GM19025 (cell line): ENCODE results near the gene STIL.
"Not testable (repeated sequence)": the region's sequence is repeated elsewhere in the genome, so short reads cannot be mapped to it uniquely, and the experiment has no call there.

ENCODE experiments used
- ATAC-seq: cut with Tn5 transposase; IDR thresholded peaks from one replicate; pipeline ENCODE4 v1.9.1; 2021; ENCODE audit warnings: mild to moderate bottlenecking, low read depth, moderate library complexity; ENCODE audit not compliant: unreplicated experiment

STIL gene

DNA sequence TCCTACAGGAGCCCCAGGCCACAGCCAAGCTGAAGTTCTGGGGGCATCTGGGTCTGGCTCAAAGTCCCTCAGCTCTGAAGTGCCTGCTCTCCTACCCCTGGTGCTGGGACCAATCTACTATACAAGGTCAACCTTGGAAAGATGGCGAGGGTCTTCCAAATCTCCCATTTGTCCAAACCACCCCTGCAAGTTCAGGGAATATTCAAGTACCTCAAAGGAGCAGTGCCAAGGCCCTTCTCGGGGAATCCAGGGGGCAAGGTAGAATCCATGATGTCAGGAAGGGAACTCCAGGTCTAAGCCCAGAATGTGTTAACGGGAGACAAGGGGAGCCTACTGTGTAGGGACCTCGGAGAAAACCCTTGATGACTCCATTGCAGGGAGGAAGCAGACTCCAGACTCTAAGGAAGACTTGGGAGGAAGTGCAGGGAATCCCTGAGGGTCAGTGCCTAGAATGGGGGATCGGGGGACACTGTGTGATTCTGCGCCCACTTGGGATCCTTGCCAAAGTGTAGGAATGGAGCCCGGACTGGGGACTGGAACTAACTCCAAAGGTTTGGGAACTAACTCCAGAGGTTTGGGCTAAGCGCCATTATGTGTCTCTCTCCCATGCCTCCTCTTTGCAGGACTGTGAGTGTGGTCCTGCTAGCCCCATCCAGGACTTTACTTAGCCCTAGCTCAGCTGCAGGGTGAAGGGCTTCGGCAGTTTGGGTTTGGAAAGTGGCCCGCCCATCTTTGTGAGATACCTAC is 90.6 kb downstream of the STIL start:
- ATAC-seq, result no peak

DNA sequence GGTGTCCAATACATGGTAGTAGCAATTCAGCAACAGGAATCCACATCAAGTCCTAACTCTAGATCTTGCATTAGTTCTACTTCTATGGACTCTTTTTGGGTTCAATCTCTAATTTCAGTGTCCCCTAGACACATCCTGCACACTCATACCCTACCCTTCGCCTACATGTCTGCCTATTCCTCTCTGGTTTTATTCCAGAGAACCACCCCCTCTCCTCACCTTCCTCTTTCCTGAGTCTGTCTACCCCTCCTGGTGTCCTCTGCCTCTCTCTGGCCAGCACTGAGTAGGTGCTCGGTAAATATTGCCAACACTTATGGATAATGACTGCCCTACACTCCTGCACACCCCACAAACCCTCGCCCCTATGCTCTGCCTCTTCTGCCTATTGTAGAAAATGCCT is 91.5 kb downstream of the STIL start:
- no peak for ATAC-seq

DNA sequence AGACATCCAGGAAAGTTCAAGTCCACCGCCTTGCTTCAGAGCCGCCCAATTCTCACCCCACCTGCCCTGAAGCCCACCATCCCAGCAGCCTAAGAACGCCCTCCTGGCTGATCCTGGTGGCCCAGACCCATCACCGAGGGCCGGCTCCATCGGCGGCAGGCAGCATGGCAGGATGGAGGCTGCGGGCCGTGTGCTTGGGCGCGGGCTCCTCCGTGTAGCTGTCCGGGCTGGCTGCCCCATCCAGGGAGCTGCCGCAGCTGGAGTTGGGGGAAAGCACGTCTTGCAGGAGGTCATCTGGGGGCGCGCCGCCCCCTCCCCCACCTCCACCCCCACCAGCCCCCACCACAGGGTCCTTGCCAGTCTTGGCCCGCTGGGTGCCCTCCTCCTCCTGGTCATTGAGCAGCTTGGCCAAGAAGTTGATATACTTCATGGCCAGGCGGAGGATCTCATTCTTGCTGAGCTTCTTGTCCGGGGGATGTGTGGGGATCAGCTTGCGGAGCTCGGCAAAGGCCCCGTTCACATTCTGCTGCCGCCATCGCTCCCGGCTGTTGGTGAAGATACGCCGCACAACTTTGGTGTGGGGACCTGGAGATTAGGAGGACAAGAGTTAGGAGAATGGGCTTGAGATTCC is 94.2 kb downstream of the STIL start:
- no peak for ATAC-seq

DNA sequence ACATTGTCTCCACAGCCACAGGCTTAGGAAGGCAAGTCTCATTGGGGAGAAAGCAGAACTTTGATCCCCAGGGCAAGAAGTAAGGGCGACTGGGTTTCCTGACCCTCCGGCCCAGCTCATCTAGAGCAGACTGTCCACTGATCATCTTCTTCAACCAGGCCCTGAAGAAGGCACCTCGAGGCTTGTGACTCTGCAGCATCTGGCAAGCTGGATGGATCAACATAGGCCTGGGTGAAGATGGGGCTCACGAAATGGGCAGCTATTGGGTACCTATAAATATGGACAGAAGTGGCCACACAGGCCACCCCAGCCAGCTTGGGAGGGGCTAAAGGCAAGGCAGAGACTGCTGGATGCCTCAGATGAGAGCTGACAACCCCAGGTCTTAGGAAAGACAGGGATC is 94.9 kb downstream of the STIL start:
- ATAC-seq, result no peak

DNA sequence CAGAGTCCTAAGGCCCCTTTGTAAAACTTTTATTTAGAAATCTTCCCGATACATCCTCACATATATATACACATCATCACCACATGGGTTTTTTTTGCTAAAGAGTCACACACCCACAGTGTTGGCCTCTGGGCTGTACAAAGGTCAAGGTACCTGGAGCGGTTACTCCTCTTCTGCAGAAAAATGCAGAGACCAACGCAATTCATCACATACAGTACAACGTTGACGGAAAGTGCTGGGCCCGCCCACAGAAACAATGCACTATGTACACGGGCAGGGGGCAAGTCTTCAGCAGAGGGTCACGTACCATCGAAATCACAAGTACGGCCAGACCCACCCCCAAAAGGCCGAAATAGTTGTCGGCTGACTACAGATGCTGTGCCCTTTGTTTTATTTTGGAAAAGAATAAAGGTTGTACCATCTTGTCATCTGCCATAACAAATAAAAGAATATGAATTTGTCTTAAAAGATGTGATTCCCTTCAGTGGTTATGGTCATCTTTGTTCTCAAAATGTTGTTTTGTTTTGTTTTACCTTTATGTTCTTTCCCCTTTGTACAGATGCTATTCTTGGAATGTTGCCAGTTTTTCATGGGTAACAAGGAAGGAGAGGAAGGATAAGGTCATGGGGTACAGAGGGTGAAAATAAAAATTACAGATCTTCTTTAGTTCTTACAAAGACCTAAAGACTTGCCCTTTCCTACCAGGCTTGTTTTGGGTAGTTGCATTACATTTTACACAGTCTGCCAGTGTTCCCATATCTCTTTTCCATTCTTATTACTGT is 97.5 kb downstream of the STIL start:
- ATAC-seq, result no peak

DNA sequence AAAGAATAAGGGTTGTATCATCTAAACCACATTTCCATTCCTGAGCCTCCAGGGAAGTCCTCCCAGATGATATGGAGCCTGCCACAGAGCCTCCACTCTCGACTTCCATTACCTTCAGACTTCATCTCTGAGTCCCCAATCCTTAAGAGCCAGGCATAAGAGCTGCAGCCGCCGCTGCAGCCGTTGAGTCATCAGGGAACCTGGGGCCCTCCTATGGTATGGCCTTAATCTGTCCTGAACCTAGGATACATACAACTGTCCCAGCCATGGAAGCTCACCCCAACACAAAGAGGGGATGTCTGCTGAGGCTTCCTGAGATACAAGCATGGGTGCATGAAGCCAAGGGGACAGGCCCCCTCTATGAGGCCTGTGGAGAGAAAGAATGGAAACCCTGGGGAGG is 98.2 kb downstream of the STIL start:
- no peak for ATAC-seq

DNA sequence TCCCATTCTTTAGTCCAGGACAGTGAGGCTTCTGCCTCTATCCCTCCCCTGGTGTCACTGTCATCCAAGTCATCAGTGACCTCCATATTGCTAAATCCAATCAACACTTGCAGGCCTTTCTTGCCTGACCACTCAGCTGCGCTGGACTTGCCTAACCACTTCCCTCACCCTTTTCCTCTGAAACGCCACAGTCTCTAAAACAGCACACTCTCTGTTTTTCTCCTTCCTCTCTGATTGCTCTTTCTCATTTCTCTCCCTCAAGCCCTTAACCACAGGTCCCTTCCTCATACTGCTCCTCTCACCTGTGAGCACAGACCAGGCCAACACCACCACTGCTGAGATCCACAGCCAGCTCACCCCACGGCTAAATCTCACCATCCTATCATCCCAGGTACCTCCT is 99.4 kb downstream of the STIL start:
- no peak for ATAC-seq

DNA sequence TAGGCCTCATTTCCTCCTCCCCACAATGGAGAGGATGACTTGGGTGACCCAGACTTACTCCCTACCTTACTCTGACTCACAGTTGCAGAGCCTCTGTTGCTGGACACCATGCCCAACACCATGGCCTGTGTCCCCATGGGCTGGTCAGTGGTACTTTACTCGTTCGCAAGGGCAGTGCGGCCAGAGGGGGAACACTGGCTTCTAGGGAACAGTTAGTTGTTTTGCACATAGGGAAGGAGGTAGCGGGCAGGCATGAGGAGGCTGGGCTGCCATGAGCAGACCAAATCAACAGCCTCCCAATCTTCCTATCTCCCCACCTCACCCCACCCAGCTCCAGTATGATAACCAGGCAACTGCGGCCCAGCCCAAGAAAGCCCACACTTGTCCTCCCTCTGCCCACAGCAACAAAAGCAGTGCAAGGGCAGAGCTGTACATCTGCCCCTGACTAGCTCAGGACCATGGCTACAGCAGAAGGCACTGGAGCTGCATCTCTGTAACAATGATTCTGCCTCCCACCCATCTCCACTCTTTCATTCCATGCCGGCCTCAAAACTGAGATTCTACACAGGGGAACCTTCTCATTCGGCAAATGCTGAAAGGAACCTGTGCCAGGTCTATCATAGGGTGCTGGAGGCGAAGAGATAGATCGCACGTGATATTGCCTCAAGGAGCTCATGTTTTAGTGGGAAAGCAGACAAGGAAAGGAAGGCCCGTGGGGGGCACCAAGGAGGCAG is 100.5 kb downstream of the STIL start:
- no peak for ATAC-seq

DNA sequence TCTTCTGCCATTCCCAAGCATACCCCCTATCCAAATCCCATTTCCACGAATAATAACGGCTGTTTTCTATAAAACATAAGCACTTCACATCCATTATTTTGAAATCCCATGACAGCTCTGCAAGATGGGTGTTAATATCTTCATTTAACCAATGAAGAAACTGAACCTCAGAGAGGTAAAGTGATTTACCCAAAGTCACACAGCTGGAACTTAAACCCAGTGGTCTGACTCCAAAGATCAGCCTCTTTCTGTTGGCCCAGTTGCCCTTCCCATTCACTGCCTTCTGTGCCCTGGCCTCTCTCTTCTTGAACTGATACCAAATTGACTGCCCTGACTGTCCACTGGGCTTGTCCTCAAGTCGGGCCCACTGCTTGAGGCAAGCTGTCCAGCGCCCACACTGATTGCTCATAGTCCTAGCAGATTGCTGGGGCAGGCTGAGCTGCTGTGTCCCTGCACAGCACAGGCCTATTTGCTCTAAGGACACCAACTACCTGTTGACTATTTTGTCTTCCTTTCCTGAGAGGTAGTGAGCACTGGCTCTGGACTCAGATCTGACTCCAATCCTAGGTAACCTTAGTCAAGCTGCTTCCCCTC is 101.2 kb downstream of the STIL start:
- ATAC-seq, result no peak

DNA sequence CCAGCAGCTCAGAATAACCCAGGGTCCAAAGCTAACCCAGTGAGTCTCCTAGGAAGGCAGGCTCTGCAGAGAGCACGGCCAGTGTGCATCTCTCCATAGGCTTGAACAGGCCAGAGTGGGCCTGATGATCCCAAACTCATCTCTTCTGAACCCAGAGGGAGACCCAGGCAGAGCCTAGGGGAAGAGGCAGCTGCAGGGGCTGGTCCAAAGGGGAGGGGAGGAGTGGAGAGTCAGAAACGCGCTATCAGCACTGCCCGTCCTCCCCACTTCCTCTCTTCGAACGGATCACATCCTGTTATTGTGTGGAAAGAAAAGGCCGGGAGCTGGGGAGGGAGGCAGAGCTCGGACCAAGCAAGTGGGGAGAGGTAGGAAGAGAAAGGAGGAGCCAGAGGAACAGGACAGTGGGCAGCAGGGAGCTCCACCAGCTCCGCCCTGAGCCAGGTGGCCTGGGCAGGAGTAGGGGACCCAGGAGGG is 102.1 kb downstream of the STIL start:
- ATAC-seq, result no peak

DNA sequence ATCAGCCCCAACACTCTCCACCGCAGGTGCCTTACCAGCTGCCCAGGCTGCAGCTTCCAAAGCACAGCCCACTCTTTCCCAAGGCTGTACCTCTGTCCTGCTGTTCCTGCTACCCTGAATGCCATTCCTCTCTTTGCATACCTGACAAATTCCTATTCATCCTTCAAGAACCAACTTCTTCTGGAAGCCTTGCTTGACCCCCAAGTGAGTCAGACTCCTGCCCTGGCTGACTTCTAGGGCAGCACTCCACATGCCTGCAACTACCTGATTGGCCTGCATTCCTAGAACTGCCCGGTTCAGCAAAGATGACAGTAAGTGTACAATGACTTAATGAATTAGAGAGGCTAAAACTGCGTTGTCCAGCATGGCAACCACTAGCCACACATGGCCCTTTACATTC is 103.3 kb downstream of the STIL start:
- ATAC-seq, result no peak

DNA sequence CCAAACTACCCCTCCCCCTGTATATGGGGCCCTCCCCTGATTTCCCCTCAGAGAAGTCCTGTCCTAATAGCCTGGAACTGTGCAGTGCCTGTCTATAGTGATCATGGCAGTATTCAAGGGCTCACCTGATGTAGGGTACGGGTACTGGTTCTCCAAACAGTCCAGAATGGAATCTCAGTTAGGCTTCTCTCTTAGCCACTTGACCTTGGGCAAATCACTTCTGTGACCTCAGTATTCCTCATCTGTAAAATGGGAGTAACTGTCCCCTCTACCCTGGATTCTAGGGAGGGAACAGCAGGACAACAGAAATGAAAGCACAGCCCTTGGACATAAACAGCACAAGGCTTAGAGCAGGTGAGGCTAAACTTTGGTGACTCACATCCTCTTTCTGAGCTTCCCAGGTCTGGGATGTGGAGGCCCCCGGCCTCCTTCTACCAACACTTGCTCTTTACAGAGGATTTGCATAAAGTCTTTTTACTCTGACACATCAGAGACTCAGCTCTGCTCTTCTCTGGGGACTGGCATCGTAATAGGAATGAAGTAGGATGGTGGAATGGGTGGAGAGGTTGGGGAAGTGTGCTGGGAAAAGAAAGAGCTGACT is 104.1 kb downstream of the STIL start:
- no peak for ATAC-seq

DNA sequence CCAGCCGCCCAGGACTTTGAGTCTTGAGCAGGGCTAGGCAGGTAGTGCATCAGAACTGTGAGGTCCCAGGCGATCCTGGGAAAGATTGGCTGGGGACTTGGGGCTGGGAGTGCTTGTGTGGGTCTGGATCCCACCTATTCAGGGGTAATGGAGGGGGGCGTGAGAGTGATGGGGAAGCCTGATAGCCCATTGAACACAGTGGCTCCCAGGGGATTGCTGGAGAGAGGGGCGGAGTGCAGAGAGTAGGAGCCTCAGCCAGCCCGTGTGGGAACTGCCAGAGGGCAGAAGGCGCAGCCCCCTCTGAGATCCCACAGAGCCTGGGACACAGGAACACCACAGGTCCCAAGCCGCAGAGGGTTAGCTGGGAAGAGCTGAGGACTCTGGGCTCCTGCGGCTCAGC is 104.9 kb downstream of the STIL start:
- ATAC-seq, result no peak

DNA sequence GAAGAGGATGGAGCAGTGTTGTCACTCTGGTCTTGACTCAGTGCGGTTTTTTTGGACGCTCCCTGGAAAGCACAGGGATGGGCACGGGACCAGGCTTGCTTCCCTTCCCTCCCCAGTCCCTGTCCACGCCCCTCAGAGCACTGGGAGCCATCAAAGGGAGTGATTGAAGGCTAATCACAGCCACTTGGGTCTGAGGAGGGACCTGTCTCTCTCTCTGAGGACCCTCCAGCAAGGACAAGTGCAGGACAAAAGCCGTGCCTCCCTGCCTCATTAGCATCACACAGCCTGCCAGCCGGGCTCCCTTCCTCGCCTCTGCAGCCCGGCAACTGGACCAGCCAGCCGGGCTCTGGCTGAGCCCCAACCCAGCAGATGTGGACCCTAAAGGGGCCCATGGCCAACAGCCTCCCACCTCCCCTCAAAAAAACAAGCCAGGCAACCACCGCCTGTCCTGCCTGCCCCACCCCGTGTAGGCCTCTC is 105.5 kb downstream of the STIL start:
- ATAC-seq, result no peak

DNA sequence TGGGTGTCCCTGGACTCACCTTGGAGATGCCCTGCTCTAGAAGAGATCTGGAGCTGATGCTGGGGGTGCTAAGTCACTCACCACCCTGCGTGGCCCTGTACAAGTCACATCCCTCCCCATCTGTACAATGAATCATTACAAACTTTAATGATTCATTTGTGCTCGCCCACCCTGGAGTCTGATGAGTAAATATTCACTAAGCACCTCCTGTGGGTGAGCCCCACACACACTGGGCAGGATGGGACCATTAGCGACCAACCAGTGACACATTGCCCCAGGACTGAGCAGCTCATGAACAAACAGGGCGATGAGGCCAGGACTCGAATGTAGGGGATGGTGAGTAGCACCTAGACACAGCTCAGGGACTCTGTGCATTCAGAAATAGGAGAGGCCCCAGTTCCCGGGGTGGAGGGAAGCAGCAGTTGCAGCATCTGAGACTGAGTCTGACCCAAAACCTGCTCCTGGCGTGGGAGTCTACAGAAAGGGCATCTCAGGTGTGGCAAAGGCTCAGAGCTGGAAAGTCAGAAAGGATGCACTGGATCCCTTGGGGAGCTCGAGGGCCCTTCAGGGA is 106.1 kb downstream of the STIL start:
- no peak for ATAC-seq

DNA sequence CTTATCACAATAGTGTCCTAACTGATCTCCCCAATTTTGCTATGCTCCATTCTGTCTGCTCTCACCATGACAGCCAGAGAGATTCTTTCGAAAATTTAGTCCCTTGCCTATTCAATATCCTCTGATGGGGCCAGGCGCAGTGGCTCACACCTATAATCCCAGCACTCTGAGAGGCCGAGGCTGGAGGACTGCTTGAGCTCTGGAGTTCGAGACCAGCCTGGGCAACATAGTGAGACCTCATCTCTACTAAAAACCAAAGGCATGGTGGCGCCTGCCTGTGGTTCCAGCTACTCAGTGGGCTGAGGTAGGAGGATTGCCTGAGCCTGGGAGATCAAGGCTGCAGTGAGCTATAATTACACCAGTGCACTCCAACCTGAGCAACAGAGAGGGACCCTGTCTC is 108.0 kb downstream of the STIL start:
- no peak for ATAC-seq

DNA sequence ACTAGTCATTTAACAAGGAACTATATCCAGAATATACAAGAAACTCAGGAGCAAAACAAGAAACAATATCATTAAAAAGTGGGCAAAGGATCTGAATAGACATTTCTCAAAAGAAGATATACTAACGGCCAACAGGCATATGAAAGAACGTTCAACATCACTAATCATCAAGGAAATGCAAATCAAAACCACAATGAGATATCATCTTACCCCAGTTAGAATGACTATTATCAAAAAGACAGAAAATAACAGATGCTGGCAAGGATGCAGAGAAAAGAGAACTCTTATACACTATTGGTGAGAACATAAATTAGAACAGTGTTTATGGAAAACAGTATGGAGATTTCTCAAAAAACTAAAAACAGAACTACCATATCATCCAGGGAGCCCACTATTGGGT is 110.4 kb downstream of the STIL start:
- ATAC-seq, result not testable (repeated sequence)

DNA sequence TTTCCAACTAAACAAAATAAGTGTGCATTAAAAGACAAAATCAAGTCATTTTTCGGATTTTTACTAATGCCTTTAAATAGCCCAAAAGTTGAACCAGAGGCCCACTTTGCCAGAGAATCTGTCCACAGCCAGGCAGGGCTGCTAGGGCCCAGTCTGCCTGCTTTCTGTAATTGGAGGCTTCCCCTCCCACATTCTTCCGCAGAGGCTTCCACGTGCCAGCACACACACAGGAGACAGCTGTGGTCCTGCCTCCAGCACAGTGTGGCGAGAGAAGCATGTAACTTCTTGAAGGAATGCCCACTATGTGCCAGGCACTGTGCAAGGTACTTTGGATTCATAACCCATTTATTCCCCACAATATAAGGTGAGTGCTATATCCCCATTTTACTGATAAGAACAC is 112.8 kb downstream of the STIL start:
- no peak for ATAC-seq
